ENCODE results near the gene COASY. TPM values are rescaled to one million over a fixed set of nuclear protein-coding genes. Genes with fewer than 3 reads are reported as not detected.
"Not testable (repeated sequence)": the region's sequence is repeated elsewhere in the genome, so short reads cannot be mapped to it uniquely, and the experiment has no call there.

The COASY gene
- total RNA-seq, 1 donor from 2014 or later, result 51.7 TPM

DNA sequence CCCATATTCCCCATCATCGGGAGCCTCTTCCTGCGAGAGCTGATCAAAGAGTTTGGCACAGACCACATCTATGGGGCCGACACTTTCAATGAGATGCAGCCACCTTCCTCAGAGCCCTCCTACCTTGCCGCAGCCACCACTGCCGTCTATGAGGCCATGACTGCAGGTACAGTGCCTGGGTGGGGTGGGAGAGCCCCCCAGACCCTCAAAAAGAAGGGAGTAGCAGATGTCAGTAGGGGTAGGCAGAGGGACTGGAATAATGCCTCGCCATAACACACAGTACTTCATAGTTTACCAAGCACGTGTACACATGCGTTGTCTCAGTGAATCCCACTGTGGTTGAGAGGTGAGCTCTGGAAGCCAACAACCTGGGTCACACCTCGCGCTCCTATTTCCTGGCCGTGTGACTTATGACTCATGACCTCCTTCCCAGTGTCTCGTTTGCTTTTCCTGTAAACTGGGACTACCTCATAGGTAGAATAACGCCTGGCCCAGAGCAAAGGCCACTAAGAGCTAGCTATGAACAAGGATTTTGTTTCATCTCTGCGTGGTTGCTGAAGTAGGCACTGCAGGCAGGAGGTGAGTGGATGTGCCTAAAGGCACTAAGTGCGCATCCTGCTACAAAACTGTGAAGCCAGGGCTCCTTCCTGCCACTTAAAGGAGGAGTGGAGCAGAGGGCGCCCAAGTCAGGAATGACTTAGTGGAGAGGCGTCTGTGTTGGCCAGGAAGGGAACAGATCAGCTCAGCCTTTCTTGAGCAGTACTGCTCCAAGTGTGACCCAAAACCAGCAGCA lies 20.7 kb upstream of the COASY start:
- no peak overlapping the region for H3K4me3 Mint-ChIP-seq (ENCODE audit: unreplicated experiment)
- DNase-seq (ENCODE audit: extremely low spot score, unreplicated experiment), result no peak
- no peaks in the 10 kb centered on the region for H3K27me3 Mint-ChIP-seq (ENCODE audit: unreplicated experiment)
- H3K36me3 Mint-ChIP-seq (ENCODE audit: unreplicated experiment), result peaks cover 16% of the 10 kb centered on the region
- peaks cover 19% of the 10 kb centered on the region for H3K4me1 Mint-ChIP-seq (ENCODE audit: unreplicated experiment)
- no peaks in the 10 kb centered on the region for H3K9me3 Mint-ChIP-seq (ENCODE audit: unreplicated experiment)
- no peak overlapping the region for H3K27ac Mint-ChIP-seq (ENCODE audit: unreplicated experiment)
- TF ChIP-seq CTCF (IDR thresholded peaks at IDR 0.05), result no peak

DNA sequence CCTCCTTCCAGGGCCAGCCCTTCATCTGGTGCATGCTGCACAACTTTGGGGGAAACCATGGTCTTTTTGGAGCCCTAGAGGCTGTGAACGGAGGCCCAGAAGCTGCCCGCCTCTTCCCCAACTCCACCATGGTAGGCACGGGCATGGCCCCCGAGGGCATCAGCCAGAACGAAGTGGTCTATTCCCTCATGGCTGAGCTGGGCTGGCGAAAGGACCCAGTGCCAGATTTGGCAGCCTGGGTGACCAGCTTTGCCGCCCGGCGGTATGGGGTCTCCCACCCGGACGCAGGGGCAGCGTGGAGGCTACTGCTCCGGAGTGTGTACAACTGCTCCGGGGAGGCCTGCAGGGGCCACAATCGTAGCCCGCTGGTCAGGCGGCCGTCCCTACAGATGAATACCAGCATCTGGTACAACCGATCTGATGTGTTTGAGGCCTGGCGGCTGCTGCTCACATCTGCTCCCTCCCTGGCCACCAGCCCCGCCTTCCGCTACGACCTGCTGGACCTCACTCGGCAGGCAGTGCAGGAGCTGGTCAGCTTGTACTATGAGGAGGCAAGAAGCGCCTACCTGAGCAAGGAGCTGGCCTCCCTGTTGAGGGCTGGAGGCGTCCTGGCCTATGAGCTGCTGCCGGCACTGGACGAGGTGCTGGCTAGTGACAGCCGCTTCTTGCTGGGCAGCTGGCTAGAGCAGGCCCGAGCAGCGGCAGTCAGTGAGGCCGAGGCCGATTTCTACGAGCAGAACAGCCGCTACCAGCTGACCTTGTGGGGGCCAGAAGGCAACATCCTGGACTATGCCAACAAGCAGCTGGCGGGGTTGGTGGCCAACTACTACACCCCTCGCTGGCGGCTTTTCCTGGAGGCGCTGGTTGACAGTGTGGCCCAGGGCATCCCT lies 18.5 kb upstream of the COASY start:
- TF ChIP-seq CTCF (IDR thresholded peaks at IDR 0.05), result no peak
- peaks cover 11% of the 10 kb centered on the region for H3K36me3 Mint-ChIP-seq (ENCODE audit: unreplicated experiment)
- H3K4me3 Mint-ChIP-seq (ENCODE audit: unreplicated experiment), result no peak overlapping the region
- no peaks in the 10 kb centered on the region for H3K27me3 Mint-ChIP-seq (ENCODE audit: unreplicated experiment)
- no peaks in the 10 kb centered on the region for H3K9me3 Mint-ChIP-seq (ENCODE audit: unreplicated experiment)
- no peak overlapping the region for H3K27ac Mint-ChIP-seq (ENCODE audit: unreplicated experiment)
- no peak for DNase-seq (ENCODE audit: extremely low spot score, unreplicated experiment)
- peaks cover 5% of the 10 kb centered on the region for H3K4me1 Mint-ChIP-seq (ENCODE audit: unreplicated experiment)

DNA sequence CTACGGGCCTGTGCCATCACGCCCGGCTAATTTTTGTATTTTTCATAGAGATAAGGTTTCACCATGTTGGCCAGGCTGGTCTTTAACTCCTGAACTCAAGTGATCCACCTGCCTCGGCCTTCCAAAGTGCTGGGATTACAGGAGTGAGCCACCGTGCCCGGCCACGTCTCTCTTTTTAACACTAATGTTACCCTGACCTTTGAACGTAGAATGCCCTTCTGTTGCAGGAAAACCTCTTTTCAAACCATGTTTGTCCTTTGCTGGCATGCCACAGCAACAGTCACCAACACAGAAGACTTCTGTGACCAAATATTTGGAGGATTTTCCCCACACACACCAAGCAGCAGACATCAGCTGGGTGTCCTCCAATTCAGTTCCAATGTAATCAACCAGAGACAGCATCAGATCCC lies 17.1 kb upstream of the COASY start:
- H3K4me3 Mint-ChIP-seq (ENCODE audit: unreplicated experiment), result no peak overlapping the region
- no peak for TF ChIP-seq CTCF (IDR thresholded peaks at IDR 0.05)
- no peaks in the 10 kb centered on the region for H3K27me3 Mint-ChIP-seq (ENCODE audit: unreplicated experiment)
- H3K4me1 Mint-ChIP-seq (ENCODE audit: unreplicated experiment), result no peaks in the 10 kb centered on the region
- H3K36me3 Mint-ChIP-seq (ENCODE audit: unreplicated experiment), result peaks cover 6% of the 10 kb centered on the region
- peak overlapping the region; percentile 18 for H3K27ac Mint-ChIP-seq (ENCODE audit: unreplicated experiment)
- no peaks in the 10 kb centered on the region for H3K9me3 Mint-ChIP-seq (ENCODE audit: unreplicated experiment)
- no peak for DNase-seq (ENCODE audit: extremely low spot score, unreplicated experiment)

DNA sequence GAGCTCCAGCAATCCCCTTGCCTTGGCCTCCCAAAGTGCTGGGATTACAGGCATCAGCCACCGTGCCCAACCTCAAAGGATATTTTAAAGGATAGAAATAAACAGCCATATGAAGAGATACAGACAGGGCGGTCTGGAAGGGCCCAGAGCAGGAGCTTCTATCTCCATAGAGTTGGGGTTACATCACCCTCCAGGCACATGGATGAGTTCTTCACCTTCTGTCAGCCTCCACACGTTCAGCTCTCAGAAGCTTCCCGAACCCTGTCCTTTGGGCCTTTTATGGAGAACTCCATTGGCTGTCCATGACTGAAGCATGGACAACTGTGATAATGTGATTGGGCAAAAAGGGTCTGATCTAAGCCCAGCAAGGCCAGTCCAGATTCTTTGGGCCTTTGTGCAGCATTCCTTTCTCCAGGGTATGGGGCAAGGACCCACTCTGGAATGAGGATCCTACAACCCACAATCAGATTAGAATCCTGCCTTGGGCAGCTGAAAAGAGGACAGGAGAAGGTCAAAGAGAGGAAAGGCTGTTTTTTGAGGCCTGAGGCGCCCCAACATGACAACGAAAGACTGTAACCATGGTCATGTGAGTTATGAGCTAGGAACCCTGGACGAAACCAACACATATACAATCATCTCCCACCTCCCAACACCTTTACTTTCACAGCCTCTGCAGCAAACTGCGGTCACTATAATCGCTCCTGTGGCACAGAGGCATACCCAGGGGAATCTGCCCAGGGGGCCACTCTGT lies 16.0 kb upstream of the COASY start:
- H3K27me3 Mint-ChIP-seq (ENCODE audit: unreplicated experiment); H3K4me3 Mint-ChIP-seq (ENCODE audit: unreplicated experiment); H3K9me3 Mint-ChIP-seq (ENCODE audit: unreplicated experiment); H3K36me3 Mint-ChIP-seq (ENCODE audit: unreplicated experiment); DNase-seq (ENCODE audit: extremely low spot score, unreplicated experiment); H3K4me1 Mint-ChIP-seq (ENCODE audit: unreplicated experiment): not testable (repeated sequence)
- H3K27ac Mint-ChIP-seq (ENCODE audit: unreplicated experiment), result peak overlapping the region; percentile 34

DNA sequence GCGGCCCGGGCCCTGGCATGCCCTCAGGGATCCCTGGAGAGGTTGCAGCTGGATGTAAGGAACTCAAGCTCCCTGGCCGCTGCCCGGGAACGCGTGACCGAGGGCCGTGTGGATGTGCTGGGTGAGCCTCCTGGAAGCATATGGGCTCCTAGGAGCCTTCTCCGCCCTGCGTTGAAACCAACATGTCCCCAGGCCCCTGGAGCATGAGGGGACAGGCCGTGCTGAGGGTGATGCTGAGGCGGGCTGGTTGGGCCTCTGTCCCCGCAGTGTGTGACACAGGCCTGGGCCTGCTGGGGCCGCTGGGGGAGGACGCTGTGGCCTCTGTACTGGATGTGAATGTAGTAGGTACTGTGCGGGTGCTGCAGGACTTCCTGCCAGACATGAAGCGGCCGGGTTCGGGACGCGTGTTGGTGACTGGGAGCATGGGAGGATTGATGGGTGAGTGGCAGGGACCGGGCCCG lies 14.9 kb upstream of the COASY start:
- peaks cover 3% of the 10 kb centered on the region for H3K4me1 Mint-ChIP-seq (ENCODE audit: unreplicated experiment)
- H3K4me3 Mint-ChIP-seq (ENCODE audit: unreplicated experiment), result no peak overlapping the region
- no peaks in the 10 kb centered on the region for H3K27me3 Mint-ChIP-seq (ENCODE audit: unreplicated experiment)
- no peak for TF ChIP-seq CTCF (IDR thresholded peaks at IDR 0.05)
- H3K27ac Mint-ChIP-seq (ENCODE audit: unreplicated experiment), result no peak overlapping the region
- H3K36me3 Mint-ChIP-seq (ENCODE audit: unreplicated experiment), result peaks cover 10% of the 10 kb centered on the region
- no peaks in the 10 kb centered on the region for H3K9me3 Mint-ChIP-seq (ENCODE audit: unreplicated experiment)
- no peak for DNase-seq (ENCODE audit: extremely low spot score, unreplicated experiment)

All from osteocyte (in vitro differentiated cells).